Glutamatergic neuron (in vitro differentiated cells): ENCODE data around the gene JMJD1C. TPM values are rescaled to one million over a fixed set of nuclear protein-coding genes. Genes with fewer than 3 reads are reported as not detected.

Experiments
- DNase-seq: peaks from one replicate; pipeline ENCODE4 v3.0.0; 2022
- H3K27ac Mint-ChIP-seq: one replicate; pipeline ENCODE4 v1.8.0; 2020; ENCODE audit warnings: mild to moderate bottlenecking, mixed read lengths, inconsistent platforms; ENCODE audit not compliant: unreplicated experiment
- H3K27me3 Mint-ChIP-seq: one replicate; pipeline ENCODE4 v1.8.0; 2020; ENCODE audit warnings: mild to moderate bottlenecking, moderate library complexity, mixed read lengths, inconsistent platforms; ENCODE audit not compliant: unreplicated experiment
- H3K36me3 Mint-ChIP-seq: one replicate; pipeline ENCODE4 v1.8.0; 2020; ENCODE audit warnings: mild to moderate bottlenecking, mixed read lengths, inconsistent platforms; ENCODE audit not compliant: unreplicated experiment
- H3K4me1 Mint-ChIP-seq: one replicate; pipeline ENCODE4 v1.8.0; 2020; ENCODE audit warnings: mild to moderate bottlenecking, low read depth, mixed read lengths, inconsistent platforms; ENCODE audit not compliant: unreplicated experiment
- H3K4me3 Mint-ChIP-seq: one replicate; pipeline ENCODE4 v1.8.0; 2020; ENCODE audit warnings: mild to moderate bottlenecking, mixed read lengths, inconsistent platforms; ENCODE audit not compliant: unreplicated experiment
- H3K9me3 Mint-ChIP-seq: one replicate; pipeline ENCODE4 v1.8.0; 2020; ENCODE audit warnings: mild to moderate bottlenecking, moderate library complexity, mixed read lengths, inconsistent platforms; ENCODE audit not compliant: unreplicated experiment
- CTCF ChIP-seq: fragments of 200-600 bp; sonication (generic); IDR thresholded peaks from one replicate; pipeline ENCODE4 v1.5.0; 2021; ENCODE audit not compliant: partially characterized antibody, unreplicated experiment
- total RNA-seq: library from RNA; stranded (reverse); fragmentation: NEBNext Ultra II Directional; extraction: Animal tissue kit (Norgen Biotek cat#: 25700); gene quantifications from one replicate; pipeline ENCODE4 v1.2.1, GENCODE V29; 2021; ENCODE audit not compliant: unreplicated experiment

The JMJD1C gene
- total RNA-seq, 1 donor from 2014 or later: 110 TPM

- peaks cover 26% of the 10 kb centered on the region for H3K4me1 Mint-ChIP-seq
- no peak overlapping the region for H3K4me3 Mint-ChIP-seq
- peak overlapping the region; percentile 38 for H3K27ac Mint-ChIP-seq
- H3K36me3 Mint-ChIP-seq: no peaks in the 10 kb centered on the region
- TF ChIP-seq CTCF: no peak
- no peak for DNase-seq
- peaks cover 5% of the 10 kb centered on the region for H3K9me3 Mint-ChIP-seq
- no peaks in the 10 kb centered on the region for H3K27me3 Mint-ChIP-seq
Measured at GRCh38 chr10:63209705-63210104, 256.1 kb downstream of the JMJD1C start.

GRCh38 chr10:63208986-63209385 lies 256.8 kb downstream of the JMJD1C start:
- TF ChIP-seq CTCF: no peak
- H3K4me3 Mint-ChIP-seq: peak overlapping the region; percentile 30
- peak overlapping the region; percentile 68 for H3K27ac Mint-ChIP-seq

GRCh38 chr10:63206997-63207811 lies 258.6 kb downstream of the JMJD1C start:
- TF ChIP-seq CTCF: no peak
- Mint-ChIP-seq H3K27me3 (no peaks in the 10 kb centered on the region), H3K27ac (peak overlapping the region; percentile 39), H3K4me3 (no peak overlapping the region), H3K4me1 (peaks cover 28% of the 10 kb centered on the region), H3K9me3 (peaks cover 4% of the 10 kb centered on the region), H3K36me3 (no peaks in the 10 kb centered on the region)
- no peak for DNase-seq

More at GRCh38 chr10:63208986-63209385, 256.8 kb downstream of the JMJD1C start:
- H3K36me3 Mint-ChIP-seq: no peaks in the 10 kb centered on the region
- no peaks in the 10 kb centered on the region for H3K27me3 Mint-ChIP-seq
- H3K9me3 Mint-ChIP-seq: peaks cover 7% of the 10 kb centered on the region
- peak; percentile 27 for DNase-seq
- H3K4me1 Mint-ChIP-seq: peaks cover 28% of the 10 kb centered on the region

GRCh38 chr10:63206576-63206975 lies 259.2 kb downstream of the JMJD1C start:
- no peak for TF ChIP-seq CTCF
- Mint-ChIP-seq H3K4me3 (no peak overlapping the region), H3K36me3 (no peaks in the 10 kb centered on the region), H3K9me3 (peaks cover 4% of the 10 kb centered on the region), H3K4me1 (peaks cover 28% of the 10 kb centered on the region), H3K27me3 (no peaks in the 10 kb centered on the region), H3K27ac (no peak overlapping the region)
- DNase-seq: no peak

GRCh38 chr10:63205421-63205820 lies 260.4 kb downstream of the JMJD1C start:
- H3K27me3 Mint-ChIP-seq: no peaks in the 10 kb centered on the region
- no peak for TF ChIP-seq CTCF
- no peak overlapping the region for H3K4me3 Mint-ChIP-seq
- H3K4me1 Mint-ChIP-seq: peaks cover 23% of the 10 kb centered on the region
- H3K9me3 Mint-ChIP-seq: peaks cover 4% of the 10 kb centered on the region
- DNase-seq: no peak
- H3K36me3 Mint-ChIP-seq: no peaks in the 10 kb centered on the region
- peak overlapping the region; percentile 38 for H3K27ac Mint-ChIP-seq
